Stimulated activated naive CD8-positive, alpha-beta T cell treated with anti-CD3 and anti-CD28 coated beads, Interleukin-15, Interleukin-2, amounts not matched to agents 100 ng/mL and 50 ng/mL, for 24 hours (primary cell): ENCODE measurements around the gene SPIB.

Experiments used
- H3K27ac Mint-ChIP-seq: one replicate; pipeline ENCODE4 v1.8.0; 2021; ENCODE audit warnings: mild to moderate bottlenecking, mixed read lengths
- H3K27me3 Mint-ChIP-seq: one replicate; pipeline ENCODE4 v1.8.0; 2021; ENCODE audit warnings: mixed read lengths
- H3K36me3 Mint-ChIP-seq: one replicate; pipeline ENCODE4 v1.8.0; 2021; ENCODE audit warnings: low read depth, mixed read lengths
- H3K4me1 Mint-ChIP-seq: one replicate; pipeline ENCODE4 v1.8.0; 2021; ENCODE audit warnings: low read depth, mixed read lengths
- H3K4me3 Mint-ChIP-seq: one replicate; pipeline ENCODE4 v1.8.0; 2021; ENCODE audit warnings: mild to moderate bottlenecking, mixed read lengths
- H3K9me3 Mint-ChIP-seq: one replicate; pipeline ENCODE4 v1.8.0; 2021; ENCODE audit warnings: mixed read lengths

SPIB gene

GRCh38 chr19:50476907-50477238 lies 58.1 kb downstream of the SPIB start:
- Mint-ChIP-seq H3K9me3 (no peaks in the 10 kb centered on the region), H3K36me3 (peaks cover 11% of the 10 kb centered on the region), H3K4me1 (peaks cover 20% of the 10 kb centered on the region), H3K4me3 (peak overlapping the region; percentile 89), H3K27me3 (no peaks in the 10 kb centered on the region), H3K27ac (peak overlapping the region; percentile 78)

GRCh38 chr19:50477751-50478515 lies 59.2 kb downstream of the SPIB start:
- Mint-ChIP-seq H3K36me3 (peaks cover 12% of the 10 kb centered on the region), H3K27ac (peak overlapping the region; percentile 10), H3K4me3 (peak overlapping the region; percentile 89), H3K4me1 (peaks cover 20% of the 10 kb centered on the region), H3K9me3 (no peaks in the 10 kb centered on the region), H3K27me3 (no peaks in the 10 kb centered on the region)

GRCh38 chr19:50478901-50479715 lies 60.4 kb downstream of the SPIB start:
- Mint-ChIP-seq H3K27me3 (no peaks in the 10 kb centered on the region), H3K9me3 (no peaks in the 10 kb centered on the region), H3K27ac (no peak overlapping the region), H3K4me1 (peaks cover 20% of the 10 kb centered on the region), H3K4me3 (peak overlapping the region; percentile 17), H3K36me3 (peaks cover 17% of the 10 kb centered on the region)

- no peak overlapping the region for H3K4me3 Mint-ChIP-seq
- H3K27me3 Mint-ChIP-seq, result no peaks in the 10 kb centered on the region
- H3K36me3 Mint-ChIP-seq, result peaks cover 20% of the 10 kb centered on the region
- no peak overlapping the region for H3K27ac Mint-ChIP-seq
- H3K4me1 Mint-ChIP-seq, result peaks cover 20% of the 10 kb centered on the region
- no peaks in the 10 kb centered on the region for H3K9me3 Mint-ChIP-seq
Observed at GRCh38 chr19:50479761-50480251, 61.1 kb downstream of the SPIB start.

- H3K27me3 Mint-ChIP-seq, result no peaks in the 10 kb centered on the region
- H3K4me3 Mint-ChIP-seq, result no peak overlapping the region
- peaks cover 27% of the 10 kb centered on the region for H3K36me3 Mint-ChIP-seq
- H3K27ac Mint-ChIP-seq, result no peak overlapping the region
- no peaks in the 10 kb centered on the region for H3K9me3 Mint-ChIP-seq
- H3K4me1 Mint-ChIP-seq, result peaks cover 20% of the 10 kb centered on the region
Observed at GRCh38 chr19:50480281-50481111, 61.8 kb downstream of the SPIB start.
